Measurements from ENCODE around the gene ALDH4A1. TPM values are rescaled to one million over a fixed set of nuclear protein-coding genes. Genes with fewer than 3 reads are reported as not detected.

Gene ALDH4A1
- total RNA-seq, 3 donors from 2014 or later: 2.7 to 7.7 (median 5.6) TPM

- ATAC-seq (no peak), DNase-seq (no peak)
- no peak for TF ChIP-seq CTCF (IDR thresholded peaks at IDR 0.05)
- Histone ChIP-seq H3K4me1 (ENCODE audit: low read depth) (no peaks in the 10 kb centered on the region), H3K9me3 (no peaks in the 10 kb centered on the region), H3K4me3 (no peak within 1 kb of the TSS), H3K36me3 (ENCODE audit: low read depth) (no peaks in the 10 kb centered on the region)
- intact Hi-C loops (cut with DNase I, micrococcal nuclease): no loop called here
Observed at GRCh38 chr1:18859560-18859959, 42.8 kb downstream of the ALDH4A1 start, which contains the start of gene TAS1R2. TAS1R2 (minus strand) TSS chr1:18859660; CDS start chr1:18859660, 0 bp downstream.

GRCh38 chr1:18858070-18858688 is 44.2 kb downstream of the ALDH4A1 start:
- Histone ChIP-seq H3K4me1 (ENCODE audit: low read depth) (no peaks in the 10 kb centered on the region), H3K9me3 (no peaks in the 10 kb centered on the region), H3K36me3 (ENCODE audit: low read depth) (no peaks in the 10 kb centered on the region), H3K4me3 (no peak overlapping the region)
- no peak for ATAC-seq
- TF ChIP-seq CTCF (IDR thresholded peaks at IDR 0.05): no peak
- DNase-seq: no peak
- intact Hi-C loops (cut with DNase I, micrococcal nuclease): no loop called here

- Histone ChIP-seq H3K4me1 (ENCODE audit: low read depth) (no peaks in the 10 kb centered on the region), H3K9me3 (no peaks in the 10 kb centered on the region), H3K36me3 (ENCODE audit: low read depth) (no peaks in the 10 kb centered on the region), H3K4me3 (no peak overlapping the region)
- intact Hi-C loops (cut with DNase I, micrococcal nuclease): no loop called here
- TF ChIP-seq CTCF (IDR thresholded peaks at IDR 0.05): no peak
- DNase-seq (no peak), ATAC-seq (no peak)
Observed at GRCh38 chr1:18856435-18856834, 45.9 kb downstream of the ALDH4A1 start.

GRCh38 chr1:18855573-18855972 is 46.8 kb downstream of the ALDH4A1 start:
- no peaks in the 10 kb centered on the region for H3K9me3 ChIP-seq
- intact Hi-C loops (cut with DNase I, micrococcal nuclease): no loop called here

GRCh38 chr1:18854331-18855025 is 47.9 kb downstream of the ALDH4A1 start:
- no peaks in the 10 kb centered on the region for H3K36me3 ChIP-seq (ENCODE audit: low read depth)
- no peak for TF ChIP-seq CTCF (IDR thresholded peaks at IDR 0.05)
- H3K9me3 ChIP-seq: no peaks in the 10 kb centered on the region
- no peak overlapping the region for H3K4me3 ChIP-seq
- ATAC-seq (no peak), DNase-seq (no peak)
- no peaks in the 10 kb centered on the region for H3K4me1 ChIP-seq (ENCODE audit: low read depth)
- intact Hi-C loops (cut with DNase I, micrococcal nuclease): no loop called here

More at GRCh38 chr1:18855573-18855972, 46.8 kb downstream of the ALDH4A1 start:
- H3K4me1 ChIP-seq (ENCODE audit: low read depth): no peaks in the 10 kb centered on the region
- no peak for DNase-seq
- no peak for TF ChIP-seq CTCF (IDR thresholded peaks at IDR 0.05)
- no peak for ATAC-seq
- H3K4me3 ChIP-seq: no peak overlapping the region
- no peaks in the 10 kb centered on the region for H3K36me3 ChIP-seq (ENCODE audit: low read depth)
